Ovary (tissue), 3 donors: Measurements from ENCODE around the gene ZIC4.

Source experiments
- POLR2A ChIP-seq: fragments of 450-650 bp; IDR thresholded peaks from one replicate; pipeline ENCODE4 v1.6.1; 2017; ENCODE audit warnings: antibody characterized with exemption, mild to moderate bottlenecking, moderate library complexity
- TF ChIP-seq, protein P1 (sequence below), 3 donors: fragments of 450-650 bp in 2 of 3; fragments of 200-600 bp in 1 of 3; IDR thresholded peaks; one replicate each; pipeline versions ENCODE4 v1.5.1 to v1.8.0; 2016 to 2022; ENCODE audit warnings: antibody characterized with exemption in 3 of 3, mild to moderate bottlenecking in 1 of 3
- donor health status: DM: no; HTN: no; CAD: no.

GRCh38 chr3:147380977-147381376, 25.4 kb downstream of the ZIC4 start:
- TF ChIP-seq, protein P1, sequence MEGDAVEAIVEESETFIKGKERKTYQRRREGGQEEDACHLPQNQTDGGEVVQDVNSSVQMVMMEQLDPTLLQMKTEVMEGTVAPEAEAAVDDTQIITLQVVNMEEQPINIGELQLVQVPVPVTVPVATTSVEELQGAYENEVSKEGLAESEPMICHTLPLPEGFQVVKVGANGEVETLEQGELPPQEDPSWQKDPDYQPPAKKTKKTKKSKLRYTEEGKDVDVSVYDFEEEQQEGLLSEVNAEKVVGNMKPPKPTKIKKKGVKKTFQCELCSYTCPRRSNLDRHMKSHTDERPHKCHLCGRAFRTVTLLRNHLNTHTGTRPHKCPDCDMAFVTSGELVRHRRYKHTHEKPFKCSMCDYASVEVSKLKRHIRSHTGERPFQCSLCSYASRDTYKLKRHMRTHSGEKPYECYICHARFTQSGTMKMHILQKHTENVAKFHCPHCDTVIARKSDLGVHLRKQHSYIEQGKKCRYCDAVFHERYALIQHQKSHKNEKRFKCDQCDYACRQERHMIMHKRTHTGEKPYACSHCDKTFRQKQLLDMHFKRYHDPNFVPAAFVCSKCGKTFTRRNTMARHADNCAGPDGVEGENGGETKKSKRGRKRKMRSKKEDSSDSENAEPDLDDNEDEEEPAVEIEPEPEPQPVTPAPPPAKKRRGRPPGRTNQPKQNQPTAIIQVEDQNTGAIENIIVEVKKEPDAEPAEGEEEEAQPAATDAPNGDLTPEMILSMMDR (IDR thresholded peaks at IDR 0.05), result no peak
- no peak for TF ChIP-seq POLR2A
